ENCODE data around the gene CDC42EP4.

Gene CDC42EP4

GRCh38 chr17:73305845-73306836 lies 5.7 kb downstream of the CDC42EP4 start:
- no peaks in the 10 kb centered on the region for H3K9me3 ChIP-seq (ENCODE audit: control insufficient read depth, low read length)
- no peak overlapping the region for H2AFZ ChIP-seq
- H3K9ac ChIP-seq: no peak overlapping the region
- H3K4me3 ChIP-seq (ENCODE audit: low read depth, low read length): no peak overlapping the region
- no peaks in the 10 kb centered on the region for H3K27me3 ChIP-seq (ENCODE audit: control insufficient read depth, insufficient read depth, low read length)
- H3K4me2 ChIP-seq (ENCODE audit: low read length): peak overlapping the region; percentile 40
- no peak for TF ChIP-seq CTCF (IDR thresholded peaks at IDR 0.05)
- no peaks in the 10 kb centered on the region for H3K36me3 ChIP-seq (ENCODE audit: control insufficient read depth, insufficient read depth, low read length)
- H3K27ac ChIP-seq: peak overlapping the region; percentile 99
- peaks cover 49% of the 10 kb centered on the region for H3K4me1 ChIP-seq
- H3K79me2 ChIP-seq: peaks cover 42% of the 10 kb centered on the region

- Histone ChIP-seq H3K27ac (peak overlapping the region; percentile 99), H2AFZ (peak overlapping the region; percentile 75), H3K27me3 (ENCODE audit: control insufficient read depth, insufficient read depth, low read length) (no peaks in the 10 kb centered on the region), H3K4me3 (ENCODE audit: low read depth, low read length) (peak overlapping the region; percentile 20), H3K9ac (peak overlapping the region; percentile 54), H3K9me3 (ENCODE audit: control insufficient read depth, low read length) (no peaks in the 10 kb centered on the region), H3K36me3 (ENCODE audit: control insufficient read depth, insufficient read depth, low read length) (no peaks in the 10 kb centered on the region), H3K4me1 (peaks cover 52% of the 10 kb centered on the region), H3K4me2 (ENCODE audit: low read length) (peak overlapping the region; percentile 19), H3K79me2 (peaks cover 46% of the 10 kb centered on the region)
- TF ChIP-seq CTCF (IDR thresholded peaks at IDR 0.05): peak; percentile 58
These were observed 6.6 kb downstream of the CDC42EP4 start for GRCh38 chr17:73304971-73305812.

- Histone ChIP-seq H3K9me3 (ENCODE audit: control insufficient read depth, low read length) (no peaks in the 10 kb centered on the region), H3K27ac (peak overlapping the region; percentile 99), H3K4me3 (ENCODE audit: low read depth, low read length) (no peak overlapping the region), H3K27me3 (ENCODE audit: control insufficient read depth, insufficient read depth, low read length) (no peaks in the 10 kb centered on the region), H2AFZ (peak overlapping the region; percentile 75), H3K9ac (peak overlapping the region; percentile 54), H3K36me3 (ENCODE audit: control insufficient read depth, insufficient read depth, low read length) (no peaks in the 10 kb centered on the region), H3K79me2 (peaks cover 46% of the 10 kb centered on the region), H3K4me1 (peaks cover 56% of the 10 kb centered on the region), H3K4me2 (ENCODE audit: low read length) (peak overlapping the region; percentile 19)
- TF ChIP-seq CTCF (IDR thresholded peaks at IDR 0.05): no peak
These were observed 7.4 kb downstream of the CDC42EP4 start for GRCh38 chr17:73304438-73304837.

- Histone ChIP-seq H3K27me3 (ENCODE audit: control insufficient read depth, insufficient read depth, low read length) (no peaks in the 10 kb centered on the region), H3K4me1 (peaks cover 50% of the 10 kb centered on the region), H3K79me2 (peaks cover 53% of the 10 kb centered on the region), H3K36me3 (ENCODE audit: control insufficient read depth, insufficient read depth, low read length) (no peaks in the 10 kb centered on the region), H3K9ac (no peak overlapping the region), H2AFZ (no peak overlapping the region), H3K4me3 (ENCODE audit: low read depth, low read length) (no peak overlapping the region), H3K27ac (no peak overlapping the region), H3K9me3 (ENCODE audit: control insufficient read depth, low read length) (no peaks in the 10 kb centered on the region), H3K4me2 (ENCODE audit: low read length) (no peak overlapping the region)
- TF ChIP-seq CTCF (IDR thresholded peaks at IDR 0.05): no peak
These were observed 9.6 kb downstream of the CDC42EP4 start for GRCh38 chr17:73302189-73302588.
